ENCODE data around the gene SEC61A1.

Gene SEC61A1

GRCh38 chr3:128051837-128052594, at the start of gene SEC61A1:
Gene SEC61A1, plus strand, starts transcription at chr3:128052437. Its CDS starts 116 bp downstream, at chr3:128052553.
- peak; percentile 93 for DNase-seq

- no peak for DNase-seq
These were observed 47.6 kb upstream of the SEC61A1 start for GRCh38 chr3:128004661-128005060.

GRCh38 chr3:128006061-128007032, 45.9 kb upstream of the SEC61A1 start:
- no peak for DNase-seq

DNA sequence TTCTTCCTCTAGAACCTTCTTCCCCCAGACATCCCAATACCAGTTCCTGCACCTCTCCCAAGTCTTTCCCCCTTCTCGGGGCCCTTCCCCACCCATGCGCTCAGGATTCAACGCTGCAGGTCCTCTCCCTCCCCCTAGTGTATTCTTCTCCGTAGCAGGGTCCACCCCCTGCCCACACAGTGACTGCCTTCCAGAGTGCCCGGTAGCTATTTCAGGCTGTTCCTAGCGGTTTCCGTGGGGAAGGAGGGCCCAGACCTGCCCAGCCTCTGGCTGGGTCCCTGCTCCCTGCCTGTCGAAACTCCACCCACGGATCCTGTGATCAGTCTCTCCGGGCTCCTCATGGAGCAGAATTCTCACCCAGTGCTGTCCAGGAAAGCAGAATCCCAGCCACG, 45.2 kb upstream of the SEC61A1 start:
- DNase-seq, result no peak

GRCh38 chr3:128009952-128010846, 42.0 kb upstream of the SEC61A1 start:
- peak; percentile 46 for DNase-seq

DNA sequence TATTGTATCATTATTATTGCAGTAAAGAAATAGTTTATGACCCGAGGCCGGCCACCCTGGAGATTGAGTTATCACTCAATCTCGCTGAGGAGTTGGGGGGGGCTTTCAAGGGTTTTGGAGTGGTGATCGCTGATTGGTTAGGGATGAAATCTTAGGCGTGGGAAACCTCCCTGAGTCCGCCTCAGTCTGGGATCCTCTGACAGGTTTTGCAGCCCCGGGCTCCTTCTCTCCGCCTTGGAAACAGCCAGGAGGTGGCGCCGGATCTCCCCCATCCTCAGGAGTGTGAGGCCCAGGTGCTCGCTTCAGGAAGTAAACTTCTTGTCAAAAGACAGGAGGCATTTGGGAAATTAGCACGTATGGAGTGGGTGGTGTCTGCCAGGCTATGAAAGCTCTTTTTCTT, 41.1 kb upstream of the SEC61A1 start:
- peak; percentile 17 for DNase-seq

DNA sequence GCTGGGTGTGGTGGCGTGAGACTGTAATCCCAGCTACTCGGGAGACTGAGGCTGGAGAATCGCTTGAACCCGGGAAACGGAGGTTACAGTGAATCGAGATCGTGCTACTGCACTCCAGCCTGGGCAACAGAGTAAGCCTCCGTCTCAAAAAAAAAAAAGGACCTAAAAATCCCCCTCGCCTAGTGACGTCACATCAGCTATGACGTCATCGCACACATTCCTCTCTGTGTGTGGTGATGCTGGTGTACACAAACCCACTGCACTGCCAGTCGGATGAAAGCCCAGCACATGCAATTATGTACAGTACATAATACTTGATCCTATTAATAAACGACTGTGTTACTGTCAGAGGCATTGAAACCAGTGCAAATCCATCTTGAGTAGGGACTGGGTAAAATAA, 40.2 kb upstream of the SEC61A1 start:
- DNase-seq, result no peak

- no peak for DNase-seq
These were observed 37.7 kb upstream of the SEC61A1 start for GRCh38 chr3:128014548-128014947.

DNA sequence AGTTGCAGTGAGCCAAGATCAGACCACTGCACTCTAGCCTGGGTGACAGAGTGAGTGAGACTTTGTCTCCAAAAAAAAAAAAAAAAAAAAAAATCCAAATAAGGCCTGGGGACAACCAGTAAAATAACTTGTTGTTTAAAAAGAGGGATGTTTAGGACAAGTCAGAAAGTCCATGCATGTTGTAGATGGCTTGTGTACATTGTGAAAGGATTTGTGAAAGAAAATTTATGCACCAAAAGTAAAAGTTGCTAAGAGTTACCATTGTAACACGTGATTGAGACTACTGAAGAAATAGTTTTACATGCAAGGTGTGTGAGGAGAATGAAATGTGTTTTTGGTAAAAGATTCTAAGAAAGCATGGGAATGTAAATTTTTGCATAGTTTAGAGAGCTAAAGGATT, 35.7 kb upstream of the SEC61A1 start:
- DNase-seq, result no peak

DNA sequence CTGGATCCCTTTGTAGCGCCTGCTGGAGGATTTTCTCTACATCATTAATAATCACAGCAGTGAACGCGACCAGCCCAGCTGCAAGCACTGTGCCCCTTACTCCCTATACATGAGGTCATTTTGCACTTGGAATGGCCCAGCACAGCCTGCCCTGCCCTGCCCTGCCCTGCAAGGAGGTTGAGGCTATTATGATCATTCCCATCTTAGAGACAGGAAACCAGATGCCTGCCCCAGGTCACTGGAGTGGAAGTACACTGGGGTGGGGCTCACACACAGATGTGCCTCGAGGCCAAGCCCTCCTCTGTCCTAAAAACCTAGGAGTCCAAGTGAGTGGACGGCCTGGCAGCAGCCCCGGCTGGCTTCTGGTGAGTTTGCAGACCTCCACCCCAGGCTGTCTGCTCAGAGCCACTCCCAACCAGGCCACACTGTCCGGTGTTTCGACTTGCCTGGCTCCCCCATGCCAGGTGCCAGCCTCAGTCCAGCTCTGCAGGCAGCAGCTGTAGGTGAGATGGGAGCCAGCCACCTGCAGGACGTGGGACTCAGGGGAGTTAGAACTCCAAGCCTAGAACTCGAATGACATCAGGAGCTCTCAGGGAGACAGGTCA, 30.4 kb upstream of the SEC61A1 start:
- DNase-seq, result no peak

DNA sequence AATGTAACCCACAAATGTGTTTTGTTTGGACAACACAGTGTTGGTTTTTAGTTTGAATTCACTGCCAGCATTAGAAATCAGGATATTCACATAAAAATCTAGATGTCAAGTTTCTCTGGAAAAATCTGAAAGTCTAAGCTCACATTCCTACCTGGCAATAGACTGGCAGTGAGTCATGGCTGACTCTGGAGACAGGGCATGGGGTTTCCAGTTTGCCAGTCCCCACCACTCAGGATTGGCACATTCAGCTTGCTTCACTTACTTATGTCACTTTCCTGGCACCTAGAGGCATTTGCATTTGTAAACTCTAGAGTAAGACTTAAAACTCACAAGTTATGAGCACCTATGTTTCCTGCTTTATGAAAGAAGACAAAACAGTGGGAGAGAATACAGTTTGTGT, 19.1 kb upstream of the SEC61A1 start:
- no peak for DNase-seq

GRCh38 chr3:128036119-128036518, 16.1 kb upstream of the SEC61A1 start:
- no peak for DNase-seq

GRCh38 chr3:128040041-128040440, 12.2 kb upstream of the SEC61A1 start:
- DNase-seq, result no peak

DNA sequence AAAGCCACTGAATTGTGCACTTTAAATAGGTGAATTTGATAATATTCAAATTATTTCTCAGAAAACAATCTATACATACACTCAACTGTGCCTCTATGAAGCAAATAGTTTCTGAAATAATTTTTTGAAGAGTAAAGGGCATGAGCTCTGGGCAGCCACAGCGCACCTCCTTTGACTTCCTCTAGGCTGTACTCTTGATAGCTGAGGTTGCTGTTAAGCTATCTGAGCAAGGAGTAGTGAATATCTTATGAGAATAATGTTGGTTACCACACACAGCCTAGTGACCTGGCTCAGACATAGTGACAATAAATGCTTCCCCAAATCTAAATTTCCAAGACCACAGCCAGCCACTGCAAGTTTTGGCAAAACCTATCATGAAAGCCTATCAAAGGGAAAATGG, 11.6 kb upstream of the SEC61A1 start:
- DNase-seq, result no peak

GRCh38 chr3:128041344-128041743, 10.9 kb upstream of the SEC61A1 start:
- DNase-seq, result no peak

- DNase-seq, result no peak
These were observed 1.6 kb upstream of the SEC61A1 start for GRCh38 chr3:128050597-128050996.

DNA sequence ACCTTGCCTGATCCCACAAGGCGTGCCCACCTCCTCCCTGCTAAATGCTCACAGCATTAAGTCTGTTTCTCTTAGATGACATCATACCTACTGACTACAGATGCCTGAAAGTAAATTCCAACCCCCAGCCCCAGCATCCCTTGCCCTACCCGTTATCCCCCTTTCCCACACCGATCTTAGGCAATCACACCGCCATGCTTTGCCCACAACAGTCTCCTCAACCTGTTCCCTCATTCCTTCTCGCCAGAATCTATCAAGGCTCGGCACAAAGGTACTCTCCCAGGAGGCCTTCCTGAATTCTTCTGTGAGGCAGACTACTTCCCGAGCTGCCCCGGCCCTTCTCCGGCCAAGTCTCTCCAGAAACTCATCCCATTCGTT, 789 bp upstream of the SEC61A1 start:
- DNase-seq, result no peak

GRCh38 chr3:128052595-128053351, 536 bp downstream of the SEC61A1 start:
- DNase-seq, result no peak

DNA sequence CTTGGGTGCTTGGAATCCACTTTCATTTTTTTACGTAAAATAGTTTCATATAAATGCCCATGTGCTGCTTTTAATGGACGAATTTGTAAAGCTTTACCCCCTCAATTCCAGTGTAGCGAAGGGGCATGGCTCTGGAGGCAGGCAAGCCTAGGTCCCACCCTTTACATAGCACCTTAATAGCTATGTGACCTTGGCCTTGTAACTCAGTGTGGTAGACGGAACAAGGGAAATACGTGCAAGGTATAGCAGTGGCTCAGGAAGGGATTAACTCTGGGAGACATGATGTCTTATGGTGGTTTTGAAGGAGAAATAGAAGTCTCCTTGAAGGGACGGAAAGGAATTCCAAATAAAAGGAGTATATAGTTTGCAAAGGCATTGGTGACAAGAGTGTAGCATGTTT, 1.4 kb downstream of the SEC61A1 start:
- no peak for DNase-seq

DNA sequence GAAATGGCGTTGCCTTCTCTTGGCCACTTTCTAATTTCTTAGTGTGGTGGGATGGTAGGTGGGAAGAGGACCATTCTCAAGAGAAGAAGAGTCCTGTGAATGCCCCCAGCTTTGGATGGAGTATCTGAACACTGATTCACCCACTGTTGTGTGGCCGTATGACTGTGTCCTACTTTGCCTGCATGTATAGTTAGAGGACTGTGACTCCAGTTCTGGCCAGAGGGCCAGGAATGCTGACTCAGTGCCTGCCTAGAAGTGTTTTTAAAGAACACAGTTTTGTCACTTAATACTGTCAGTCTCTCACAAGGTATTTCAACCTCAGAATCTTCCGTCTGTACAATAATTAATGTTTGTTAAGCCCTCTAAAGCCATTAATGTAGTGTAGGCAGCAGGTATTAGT, 2.1 kb downstream of the SEC61A1 start:
- DNase-seq, result no peak

DNA sequence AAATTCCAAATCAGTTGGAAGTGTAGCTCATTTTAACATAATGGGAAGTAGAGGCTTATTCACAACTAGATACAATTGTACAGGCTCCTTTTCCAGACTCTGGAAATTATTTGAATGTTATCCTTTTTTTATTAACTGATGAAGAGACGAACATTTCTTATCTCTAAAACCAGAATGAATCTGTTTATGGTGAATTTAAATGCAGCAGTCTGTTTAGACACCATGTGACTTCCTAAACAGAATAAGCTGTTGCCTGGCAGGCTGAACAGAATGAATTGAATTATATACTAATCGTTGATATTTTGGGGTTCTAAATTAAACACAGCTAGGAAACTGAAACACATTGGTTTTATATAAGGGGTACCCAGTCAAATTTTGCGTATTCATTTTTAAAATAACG, 4.0 kb downstream of the SEC61A1 start:
- DNase-seq, result no peak
